ENCODE results near the gene CHST15.

CHST15 gene

GRCh38 chr10:124078714-124079113 is 14.7 kb downstream of the CHST15 start:
- no peak for DNase-seq
- no peaks in the 10 kb centered on the region for H3K9me3 ChIP-seq
- H3K27ac ChIP-seq = no peak overlapping the region
- intact Hi-C loops (cut with DNase I; ENCODE audit: low total_unique reads) = no loop called here
- H3K4me3 ChIP-seq = no peak overlapping the region
- H3K27me3 ChIP-seq = no peaks in the 10 kb centered on the region
- no peaks in the 10 kb centered on the region for H3K36me3 ChIP-seq
- H3K4me1 ChIP-seq = peaks cover 0 to 48% (median 24%) of the 10 kb centered on the region in 4 donors
- TF ChIP-seq, protein P1, sequence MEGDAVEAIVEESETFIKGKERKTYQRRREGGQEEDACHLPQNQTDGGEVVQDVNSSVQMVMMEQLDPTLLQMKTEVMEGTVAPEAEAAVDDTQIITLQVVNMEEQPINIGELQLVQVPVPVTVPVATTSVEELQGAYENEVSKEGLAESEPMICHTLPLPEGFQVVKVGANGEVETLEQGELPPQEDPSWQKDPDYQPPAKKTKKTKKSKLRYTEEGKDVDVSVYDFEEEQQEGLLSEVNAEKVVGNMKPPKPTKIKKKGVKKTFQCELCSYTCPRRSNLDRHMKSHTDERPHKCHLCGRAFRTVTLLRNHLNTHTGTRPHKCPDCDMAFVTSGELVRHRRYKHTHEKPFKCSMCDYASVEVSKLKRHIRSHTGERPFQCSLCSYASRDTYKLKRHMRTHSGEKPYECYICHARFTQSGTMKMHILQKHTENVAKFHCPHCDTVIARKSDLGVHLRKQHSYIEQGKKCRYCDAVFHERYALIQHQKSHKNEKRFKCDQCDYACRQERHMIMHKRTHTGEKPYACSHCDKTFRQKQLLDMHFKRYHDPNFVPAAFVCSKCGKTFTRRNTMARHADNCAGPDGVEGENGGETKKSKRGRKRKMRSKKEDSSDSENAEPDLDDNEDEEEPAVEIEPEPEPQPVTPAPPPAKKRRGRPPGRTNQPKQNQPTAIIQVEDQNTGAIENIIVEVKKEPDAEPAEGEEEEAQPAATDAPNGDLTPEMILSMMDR (IDR thresholded peaks at IDR 0.05) = no peak

DNA sequence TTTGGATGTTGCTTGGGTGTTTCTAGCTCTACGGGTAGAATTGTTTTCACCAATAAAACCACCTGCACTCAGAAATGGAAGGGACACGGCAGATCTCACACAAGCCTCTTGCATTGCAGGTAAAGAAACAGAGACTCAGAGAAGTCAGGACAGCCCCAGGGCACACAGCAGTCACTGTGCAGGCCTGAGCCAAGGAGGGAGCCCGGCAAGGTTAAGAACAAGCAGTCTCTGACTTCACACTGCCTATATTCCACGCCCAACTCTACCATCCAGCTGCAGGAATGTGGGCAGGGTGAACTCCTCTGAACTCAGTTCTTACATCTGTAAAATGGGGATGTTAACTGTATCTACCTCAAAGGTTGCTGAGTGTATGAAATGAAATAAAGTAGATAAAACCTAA is 15.4 kb downstream of the CHST15 start:
- H3K9me3 ChIP-seq = no peaks in the 10 kb centered on the region
- peaks cover 0 to 42% (median 24%) of the 10 kb centered on the region in 4 donors for H3K4me1 ChIP-seq
- H3K27ac ChIP-seq = no peak overlapping the region
- H3K36me3 ChIP-seq = no peaks in the 10 kb centered on the region
- intact Hi-C loops (cut with DNase I; ENCODE audit: low total_unique reads) = no loop called here
- H3K4me3 ChIP-seq = no peak overlapping the region
- TF ChIP-seq, protein P1 (IDR thresholded peaks at IDR 0.05) = no peak
- no peaks in the 10 kb centered on the region for H3K27me3 ChIP-seq
- no peak for DNase-seq

DNA sequence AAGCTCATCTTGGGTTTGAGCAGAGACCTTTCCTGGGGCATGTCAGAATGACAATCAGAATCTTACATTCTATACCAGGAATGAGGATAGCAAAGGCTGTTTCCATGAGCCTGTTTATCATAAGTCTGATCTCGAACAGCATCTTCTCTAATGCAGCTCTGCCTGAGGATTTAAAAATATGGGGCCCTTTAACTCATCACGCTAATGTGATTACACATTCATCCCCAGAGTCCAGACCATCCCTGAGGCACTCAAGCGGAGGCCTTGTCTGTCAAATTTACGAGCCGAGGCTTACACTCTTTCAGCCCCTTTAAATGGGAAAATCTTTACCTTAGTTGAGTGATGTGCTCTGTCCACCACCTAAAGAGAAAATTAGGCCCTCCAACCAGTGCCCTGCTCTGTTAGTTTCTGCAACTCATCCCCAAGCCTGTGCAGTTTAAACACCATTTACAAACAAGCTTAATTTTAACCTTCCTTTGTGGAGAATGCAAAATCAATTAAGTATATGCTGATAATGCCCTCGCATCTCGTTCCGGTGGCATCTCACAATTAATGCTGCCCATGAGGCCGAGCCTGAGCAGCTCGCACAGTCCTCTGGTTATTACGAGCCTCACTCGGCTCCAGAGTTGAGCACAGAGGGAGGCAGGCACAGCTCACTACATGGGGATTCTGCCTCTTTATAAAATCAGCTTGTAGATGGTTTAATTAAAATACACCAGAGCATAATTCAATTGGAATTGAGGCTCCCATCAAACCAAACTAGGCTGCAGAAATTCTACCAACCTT is 16.0 kb downstream of the CHST15 start:
- TF ChIP-seq, protein P1 (IDR thresholded peaks at IDR 0.05) = no peak
- no peak overlapping the region for H3K4me3 ChIP-seq
- no peaks in the 10 kb centered on the region for H3K36me3 ChIP-seq
- peaks cover 0 to 41% (median 24%) of the 10 kb centered on the region in 4 donors for H3K4me1 ChIP-seq
- DNase-seq = no peak
- H3K27me3 ChIP-seq = no peaks in the 10 kb centered on the region
- no peak overlapping the region for H3K27ac ChIP-seq
- no peaks in the 10 kb centered on the region for H3K9me3 ChIP-seq
- intact Hi-C loops (cut with DNase I; ENCODE audit: low total_unique reads) = no loop called here

DNA sequence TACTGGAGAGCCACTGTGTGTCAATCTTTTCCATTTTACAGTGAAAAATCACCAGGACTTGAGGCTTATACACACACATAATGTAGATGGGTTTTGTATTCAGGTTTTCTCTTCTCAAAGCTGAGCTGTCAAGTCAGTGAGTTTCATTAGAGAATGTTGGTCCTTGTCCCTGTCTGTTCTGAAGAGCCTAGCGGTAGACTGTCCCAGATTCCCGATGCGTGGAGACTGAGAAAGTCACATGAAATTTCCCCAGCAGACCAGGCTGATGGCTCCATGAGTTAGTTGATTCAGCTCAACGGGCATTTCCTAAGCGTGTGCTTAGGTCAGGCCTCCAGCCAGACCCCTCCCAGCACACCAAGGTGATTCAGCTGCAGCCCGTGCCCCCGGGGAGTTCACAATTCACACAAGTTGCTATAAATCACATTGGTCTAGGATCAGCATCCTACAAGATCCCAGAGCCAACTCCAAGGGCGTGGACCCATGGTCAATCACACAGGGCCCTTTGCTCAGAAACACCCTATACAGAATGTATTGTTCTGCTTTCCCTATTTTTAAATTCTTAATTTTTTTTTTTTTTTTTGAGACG is 17.2 kb downstream of the CHST15 start:
- peaks cover 0 to 37% (median 24%) of the 10 kb centered on the region in 4 donors for H3K4me1 ChIP-seq
- no peaks in the 10 kb centered on the region for H3K9me3 ChIP-seq
- TF ChIP-seq, protein P1 (IDR thresholded peaks at IDR 0.05) = no peak
- intact Hi-C loops (cut with DNase I; ENCODE audit: low total_unique reads) = no loop called here
- no peaks in the 10 kb centered on the region for H3K27me3 ChIP-seq
- no peaks in the 10 kb centered on the region for H3K36me3 ChIP-seq
- no peak for DNase-seq
- H3K27ac ChIP-seq = no peak overlapping the region
- no peak overlapping the region for H3K4me3 ChIP-seq

- Histone ChIP-seq H3K36me3 (no peaks in the 10 kb centered on the region), H3K27ac (no peak overlapping the region), H3K4me3 (no peak overlapping the region), H3K27me3 (no peaks in the 10 kb centered on the region), H3K9me3 (no peaks in the 10 kb centered on the region), H3K4me1 (peaks cover 0 to 42% (median 24%) of the 10 kb centered on the region in 4 donors)
- TF ChIP-seq, protein P1 (IDR thresholded peaks at IDR 0.05) = no peak
- intact Hi-C loops (cut with DNase I; ENCODE audit: low total_unique reads) = no loop called here
- DNase-seq = no peak
These were observed 18.0 kb downstream of the CHST15 start for GRCh38 chr10:124075231-124075955.
